Mesendoderm (in vitro differentiated cells): Measurements from ENCODE around the gene SELENON.

ENCODE experiments used
- DNase-seq: peaks from one replicate; pipeline ENCODE4 v3.0.0; 2013
- H2AK5ac ChIP-seq: 2 replicates; pipeline ENCODE4 v1.6.1; 2013; ENCODE audit warnings: low read length, inconsistent platforms
- H2BK120ac ChIP-seq: 2 replicates; pipeline ENCODE4 v1.6.1; 2013; ENCODE audit warnings: low read depth, mild to moderate bottlenecking, low read length, moderate library complexity, mixed read lengths
- H2BK15ac ChIP-seq: replicated peaks from 2 replicates; pipeline ENCODE4 v1.6.1; 2013; ENCODE audit warnings: low read depth, mild to moderate bottlenecking, moderate library complexity
- H2BK5ac ChIP-seq: 2 replicates; pipeline ENCODE4 v1.6.1; 2013; ENCODE audit warnings: low read length, inconsistent platforms
- H3K18ac ChIP-seq: 2 replicates; pipeline ENCODE4 v1.6.1; 2013; ENCODE audit warnings: mild to moderate bottlenecking, low read length, mixed read lengths
- H3K23ac ChIP-seq: one replicate; pipeline ENCODE4 v1.6.1; 2013; ENCODE audit warnings: low read length
- H3K27ac ChIP-seq: 2 replicates; pipeline ENCODE4 v1.5.1; 2013; ENCODE audit warnings: low read depth, mild to moderate bottlenecking, inconsistent platforms, low read length, moderate library complexity
- H3K27me3 ChIP-seq: 2 replicates; pipeline ENCODE4 v1.6.1; 2013; ENCODE audit warnings: low read length, control low read depth, mild to moderate bottlenecking, inconsistent platforms; ENCODE audit not compliant: insufficient read depth, poor library complexity
- H3K36me3 ChIP-seq: 2 replicates; pipeline ENCODE4 v1.6.1; 2013; ENCODE audit warnings: low read length, inconsistent platforms; ENCODE audit not compliant: control insufficient read depth, insufficient read depth
- H3K4ac ChIP-seq: one replicate; pipeline ENCODE4 v1.6.1; 2013; ENCODE audit warnings: low read depth, mild to moderate bottlenecking, low read length, moderate library complexity
- H3K4me1 ChIP-seq: 2 replicates; pipeline ENCODE4 v1.6.1; 2013; ENCODE audit warnings: low read depth, low read length, inconsistent platforms; ENCODE audit not compliant: control insufficient read depth
- H3K4me2 ChIP-seq: 2 replicates; pipeline ENCODE4 v1.6.1; 2013; ENCODE audit warnings: low read length
- H3K4me3 ChIP-seq: 2 replicates; pipeline ENCODE4 v1.5.1; 2013; ENCODE audit warnings: mild to moderate bottlenecking, low read length
- H3K56ac ChIP-seq: one replicate; pipeline ENCODE4 v1.6.1; 2013; ENCODE audit warnings: low read length
- H3K79me1 ChIP-seq: 2 replicates; pipeline ENCODE4 v1.6.1; 2013; ENCODE audit warnings: low read length, inconsistent platforms
- H3K79me2 ChIP-seq: 2 replicates; pipeline ENCODE4 v1.6.1; 2013; ENCODE audit warnings: mild to moderate bottlenecking, low read length; ENCODE audit not compliant: control insufficient read depth, insufficient read depth
- H3K9ac ChIP-seq: 2 replicates; pipeline ENCODE4 v1.6.1; 2013; ENCODE audit warnings: low read length, inconsistent platforms
- H4K5ac ChIP-seq: one replicate; pipeline ENCODE4 v1.6.1; 2013; ENCODE audit warnings: low read length
- H4K8ac ChIP-seq: one replicate; pipeline ENCODE4 v1.6.1; 2013; ENCODE audit warnings: low read depth, mild to moderate bottlenecking, control low read depth, low read length, moderate library complexity
- WGBS: extraction: QIAGEN DNeasy Blood & Tissue Kit; methylation state at CpG from one replicate; pipeline ENCODE4 v1.1.7; 2013; ENCODE audit warnings: low lambda C conversion rate, missing lambda C conversion rate; ENCODE audit not compliant: insufficient coverage; ENCODE audit errors: extremely low coverage; 5-methylcytosine and 5-hydroxymethylcytosine counted together

Gene SELENON

DNA sequence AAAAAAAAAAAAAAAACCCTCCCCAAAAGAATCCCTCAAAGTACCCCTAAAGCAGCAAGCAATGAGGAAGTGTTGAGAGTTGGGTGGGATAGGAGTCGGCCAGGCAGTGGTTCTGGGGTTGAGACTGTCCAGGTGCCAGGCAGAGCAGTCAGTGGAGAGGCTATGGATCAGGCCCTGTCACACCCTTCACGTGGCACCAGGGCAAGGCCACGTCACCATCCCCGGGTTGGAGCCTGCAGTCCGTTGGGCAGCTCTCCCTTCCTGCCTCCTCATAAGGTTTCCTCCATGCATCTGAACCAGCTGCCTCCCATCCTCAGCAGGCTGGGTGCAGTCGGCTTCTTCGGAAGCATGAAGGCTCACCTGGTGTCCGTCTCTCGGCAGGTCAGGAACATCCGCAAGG is 36.5 kb upstream of the SELENON start:
- Histone ChIP-seq H3K4me1 (peaks cover 2% of the 10 kb centered on the region), H2BK15ac (no peak overlapping the region), H3K27ac (no peak overlapping the region), H2BK120ac (no peak overlapping the region), H3K23ac (no peak overlapping the region), H2BK5ac (no peak overlapping the region), H2AK5ac (no peak overlapping the region), H3K4ac (no peak overlapping the region), H4K5ac (no peak overlapping the region), H3K79me2 (no peaks in the 10 kb centered on the region), H3K27me3 (no peaks in the 10 kb centered on the region), H3K4me3 (no peak overlapping the region), H3K18ac (no peak overlapping the region), H3K56ac (no peak overlapping the region), H3K36me3 (no peaks in the 10 kb centered on the region), H3K9ac (no peak overlapping the region), H4K8ac (no peak overlapping the region), H3K79me1 (no peaks in the 10 kb centered on the region), H3K4me2 (no peak overlapping the region)
- WGBS, result no CpG with 5 or more reads among the region's 10 CpGs
- DNase-seq, result no peak

- Histone ChIP-seq H3K18ac (no peak overlapping the region), H2BK15ac (no peak overlapping the region), H2BK5ac (no peak overlapping the region), H4K8ac (no peak overlapping the region), H3K9ac (no peak overlapping the region), H3K27me3 (no peaks in the 10 kb centered on the region), H3K27ac (no peak overlapping the region), H3K79me2 (no peaks in the 10 kb centered on the region), H3K4ac (no peak overlapping the region), H3K4me3 (no peak overlapping the region), H3K4me1 (peaks cover 2% of the 10 kb centered on the region), H3K56ac (no peak overlapping the region), H3K79me1 (no peaks in the 10 kb centered on the region), H2BK120ac (no peak overlapping the region), H3K36me3 (no peaks in the 10 kb centered on the region), H3K23ac (no peak overlapping the region), H2AK5ac (no peak overlapping the region), H4K5ac (no peak overlapping the region), H3K4me2 (no peak overlapping the region)
- no peak for DNase-seq
- no CpG with 5 or more reads among the region's 8 CpGs for WGBS
Observed at GRCh38 chr1:25765136-25765922, 34.7 kb upstream of the SELENON start.

GRCh38 chr1:25765923-25766589 is 33.9 kb upstream of the SELENON start:
- no peak overlapping the region for H3K23ac ChIP-seq
- H3K27me3 ChIP-seq, result no peaks in the 10 kb centered on the region
- H4K5ac ChIP-seq, result no peak overlapping the region
- H3K79me1 ChIP-seq, result no peaks in the 10 kb centered on the region
- H3K9ac ChIP-seq, result no peak overlapping the region
- H3K4me3 ChIP-seq, result no peak overlapping the region
- H3K4me2 ChIP-seq, result no peak overlapping the region
- H3K4ac ChIP-seq, result no peak overlapping the region
- H4K8ac ChIP-seq, result no peak overlapping the region
- H2BK5ac ChIP-seq, result no peak overlapping the region
- WGBS, result no CpG with 5 or more reads among the region's 13 CpGs
- no peak for DNase-seq
- no peak overlapping the region for H2BK120ac ChIP-seq
- no peak overlapping the region for H3K56ac ChIP-seq
- H3K27ac ChIP-seq, result no peak overlapping the region
- H2BK15ac ChIP-seq, result no peak overlapping the region
- H3K79me2 ChIP-seq, result no peaks in the 10 kb centered on the region
- H3K18ac ChIP-seq, result no peak overlapping the region
- H3K4me1 ChIP-seq, result no peaks in the 10 kb centered on the region
- H2AK5ac ChIP-seq, result no peak overlapping the region
- H3K36me3 ChIP-seq, result no peaks in the 10 kb centered on the region

DNA sequence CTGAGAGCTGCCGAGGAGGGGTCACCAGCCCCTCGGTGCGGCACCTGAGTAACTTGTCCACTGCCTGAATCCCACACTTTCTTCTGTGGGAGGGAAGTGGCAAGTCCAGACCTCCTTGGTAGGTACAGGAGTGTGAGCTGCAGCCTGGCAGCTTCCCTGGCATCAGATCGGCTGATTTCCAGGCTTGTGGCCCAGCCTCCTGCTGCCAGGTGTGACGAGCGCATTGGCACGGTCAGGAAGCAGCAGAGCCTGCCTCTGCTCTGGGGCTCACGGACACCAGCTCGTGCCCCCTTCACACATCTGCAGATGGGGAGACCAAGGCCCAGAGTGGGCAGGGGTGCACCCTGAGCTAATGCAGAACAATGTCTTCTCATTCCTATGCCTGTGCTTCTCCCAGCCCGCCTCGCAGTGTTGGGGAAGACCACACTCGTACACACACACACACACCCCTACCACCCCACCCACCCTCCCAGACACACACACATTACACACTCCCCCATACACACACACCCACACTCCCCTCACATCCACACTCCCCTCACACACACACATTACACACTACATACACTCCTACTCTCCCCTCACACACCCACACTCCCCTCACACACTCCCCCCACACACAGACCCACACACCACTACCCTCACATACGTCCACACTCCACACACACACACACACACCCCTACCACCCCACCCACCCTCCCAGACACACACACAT is 33.1 kb upstream of the SELENON start:
- no peak overlapping the region for H3K27ac ChIP-seq
- no peaks in the 10 kb centered on the region for H3K36me3 ChIP-seq
- H2AK5ac ChIP-seq, result no peak overlapping the region
- no peaks in the 10 kb centered on the region for H3K4me1 ChIP-seq
- no peak overlapping the region for H3K4ac ChIP-seq
- H3K23ac ChIP-seq, result no peak overlapping the region
- H3K9ac ChIP-seq, result no peak overlapping the region
- H3K4me3 ChIP-seq, result no peak overlapping the region
- H2BK15ac ChIP-seq, result no peak overlapping the region
- H3K79me2 ChIP-seq, result no peaks in the 10 kb centered on the region
- no peak overlapping the region for H3K18ac ChIP-seq
- WGBS, result 100% methylated on average over 1 of the region's 13 CpGs
- no peaks in the 10 kb centered on the region for H3K79me1 ChIP-seq
- H4K8ac ChIP-seq, result no peak overlapping the region
- H3K27me3 ChIP-seq, result no peaks in the 10 kb centered on the region
- no peak for DNase-seq
- no peak overlapping the region for H2BK5ac ChIP-seq
- H2BK120ac ChIP-seq, result no peak overlapping the region
- no peak overlapping the region for H3K4me2 ChIP-seq
- H4K5ac ChIP-seq, result no peak overlapping the region
- H3K56ac ChIP-seq, result no peak overlapping the region

DNA sequence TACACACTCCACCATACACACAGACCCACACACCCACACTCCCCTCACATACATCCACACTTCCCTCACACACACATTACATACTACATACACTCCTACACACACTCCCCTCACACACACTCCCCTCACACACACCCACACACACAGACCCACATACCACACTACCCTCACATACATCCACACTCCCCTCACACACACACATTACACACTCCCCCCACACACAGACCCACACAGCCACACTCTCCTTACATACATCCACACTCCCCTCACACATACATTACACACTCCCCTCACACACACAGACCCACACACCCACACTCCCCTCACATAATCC is 32.6 kb upstream of the SELENON start:
- H3K79me2 ChIP-seq, result no peaks in the 10 kb centered on the region
- no peaks in the 10 kb centered on the region for H3K79me1 ChIP-seq
- no peak overlapping the region for H2BK120ac ChIP-seq
- H3K4me1 ChIP-seq, result no peaks in the 10 kb centered on the region
- H2BK5ac ChIP-seq, result no peak overlapping the region
- no peak overlapping the region for H4K5ac ChIP-seq
- no peak overlapping the region for H4K8ac ChIP-seq
- no peak overlapping the region for H2BK15ac ChIP-seq
- H3K4ac ChIP-seq, result no peak overlapping the region
- H3K23ac ChIP-seq, result no peak overlapping the region
- no peak overlapping the region for H3K56ac ChIP-seq
- H3K27me3 ChIP-seq, result no peaks in the 10 kb centered on the region
- no peaks in the 10 kb centered on the region for H3K36me3 ChIP-seq
- no peak overlapping the region for H3K9ac ChIP-seq
- no peak overlapping the region for H3K27ac ChIP-seq
- DNase-seq, result no peak
- H3K4me2 ChIP-seq, result no peak overlapping the region
- H2AK5ac ChIP-seq, result no peak overlapping the region
- no peak overlapping the region for H3K18ac ChIP-seq
- no peak overlapping the region for H3K4me3 ChIP-seq
